Glomerular endothelial cell (primary cell): Measurements from ENCODE around the gene CDK5R1. TPM values are rescaled to one million over a fixed set of nuclear protein-coding genes. Genes with fewer than 3 reads are reported as not detected.

Experiments
- DNase-seq: peaks from one replicate; pipeline ENCODE4 v3.0.0-alpha.2; 2011; ENCODE audit warnings: low read depth, low spot score; ENCODE audit errors: extremely low read depth
- total RNA-seq: library from RNA; depleted of rRNA; stranded (reverse); fragments of >200 nt; gene quantifications from 2 replicates; pipeline ENCODE4 v1.2.3, GENCODE V29; 2015

The CDK5R1 gene
- total RNA-seq, 1 donor from 2014 or later = 3.5 TPM

GRCh38 chr17:32492264-32492589, 5.4 kb downstream of the CDK5R1 start:
- no peak for DNase-seq

GRCh38 chr17:32492648-32493289, 6.0 kb downstream of the CDK5R1 start:
- no peak for DNase-seq

GRCh38 chr17:32493571-32493970, 6.8 kb downstream of the CDK5R1 start:
- DNase-seq = no peak

- no peak for DNase-seq
Measured at GRCh38 chr17:32493976-32494513, 7.3 kb downstream of the CDK5R1 start.

GRCh38 chr17:32494621-32495358, 8.0 kb downstream of the CDK5R1 start:
- DNase-seq = no peak

GRCh38 chr17:32495359-32496231, 8.8 kb downstream of the CDK5R1 start:
- DNase-seq = no peak

- no peak for DNase-seq
Measured at GRCh38 chr17:32496395-32497073, 9.7 kb downstream of the CDK5R1 start.

GRCh38 chr17:32497431-32498205, 10.8 kb downstream of the CDK5R1 start:
- no peak for DNase-seq

GRCh38 chr17:32498391-32498790, 11.6 kb downstream of the CDK5R1 start:
- no peak for DNase-seq

GRCh38 chr17:32502013-32502412, 15.2 kb downstream of the CDK5R1 start:
- DNase-seq = no peak

GRCh38 chr17:32502710-32503109, 15.9 kb downstream of the CDK5R1 start:
- DNase-seq = no peak

GRCh38 chr17:32503251-32504165, 16.7 kb downstream of the CDK5R1 start:
- no peak for DNase-seq

GRCh38 chr17:32504166-32504990, 17.6 kb downstream of the CDK5R1 start:
- no peak for DNase-seq

- DNase-seq = no peak
Measured at GRCh38 chr17:32508926-32509325, 22.1 kb downstream of the CDK5R1 start.

- no peak for DNase-seq
Measured at GRCh38 chr17:32510466-32510865, 23.7 kb downstream of the CDK5R1 start.

- DNase-seq = no peak
Measured at GRCh38 chr17:32512328-32512727, 25.5 kb downstream of the CDK5R1 start.

GRCh38 chr17:32513579-32513978, 26.8 kb downstream of the CDK5R1 start:
- no peak for DNase-seq

GRCh38 chr17:32514606-32515005, 27.8 kb downstream of the CDK5R1 start:
- no peak for DNase-seq
